HTR-8/SVneo (cell line): ENCODE results near the gene DIP2C.
"Not testable (repeated sequence)": the region's sequence is repeated elsewhere in the genome, so short reads cannot be mapped to it uniquely, and the experiment has no call there.

Experiments used
- DNase-seq: peaks from one replicate; pipeline ENCODE4 v3.0.0; 2011; ENCODE audit warnings: low spot score, mixed read lengths; ENCODE audit not compliant: insufficient read length
- FAIRE-seq: peaks from 2 replicates; lab custom pipeline; 2011; peaks lifted over from hg19 to GRCh38; lab: Jason Lieb, UNC

DIP2C gene

DNA sequence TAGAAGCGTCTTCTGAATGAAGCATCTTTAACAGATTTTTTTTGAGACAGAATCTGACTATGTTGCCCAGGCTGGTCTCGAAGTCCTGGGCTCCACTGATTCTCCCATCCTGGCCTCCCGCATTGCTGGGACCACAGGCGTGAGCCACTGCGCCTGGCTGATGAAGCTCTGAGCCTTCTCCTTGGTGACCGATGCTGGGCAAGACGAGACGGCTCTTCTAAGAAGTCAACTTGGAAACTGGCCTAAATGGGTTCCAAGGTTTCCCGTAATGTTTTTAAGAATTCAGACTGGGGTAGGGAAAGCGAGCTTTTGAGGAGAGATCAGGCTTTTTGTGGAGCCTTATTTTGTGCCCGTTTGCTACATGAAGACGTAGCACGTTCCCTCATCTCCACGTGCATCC, 329.7 kb downstream of the DIP2C start:
- FAIRE-seq (no peak), DNase-seq (no peak)

DNA sequence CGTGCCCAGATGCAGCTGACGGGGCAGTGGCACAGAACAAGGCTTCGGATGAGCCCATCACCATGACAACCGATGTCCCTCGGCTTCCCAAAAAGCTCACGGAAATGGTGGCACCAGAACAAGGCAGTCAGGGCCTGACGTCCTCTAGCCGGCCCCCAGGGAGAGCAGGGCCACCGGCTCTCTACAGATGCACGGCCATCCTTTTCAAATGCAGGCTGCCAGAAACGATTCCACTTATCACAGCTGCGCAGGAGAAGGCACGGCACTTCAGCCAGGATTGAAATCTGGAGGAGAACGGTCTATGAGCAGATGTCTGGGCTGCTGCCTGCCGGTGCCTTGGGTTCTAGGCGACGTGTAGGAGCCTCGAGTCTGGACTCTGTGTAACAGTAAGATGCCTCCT, 330.4 kb downstream of the DIP2C start:
- no peak for FAIRE-seq
- no peak for DNase-seq

DNA sequence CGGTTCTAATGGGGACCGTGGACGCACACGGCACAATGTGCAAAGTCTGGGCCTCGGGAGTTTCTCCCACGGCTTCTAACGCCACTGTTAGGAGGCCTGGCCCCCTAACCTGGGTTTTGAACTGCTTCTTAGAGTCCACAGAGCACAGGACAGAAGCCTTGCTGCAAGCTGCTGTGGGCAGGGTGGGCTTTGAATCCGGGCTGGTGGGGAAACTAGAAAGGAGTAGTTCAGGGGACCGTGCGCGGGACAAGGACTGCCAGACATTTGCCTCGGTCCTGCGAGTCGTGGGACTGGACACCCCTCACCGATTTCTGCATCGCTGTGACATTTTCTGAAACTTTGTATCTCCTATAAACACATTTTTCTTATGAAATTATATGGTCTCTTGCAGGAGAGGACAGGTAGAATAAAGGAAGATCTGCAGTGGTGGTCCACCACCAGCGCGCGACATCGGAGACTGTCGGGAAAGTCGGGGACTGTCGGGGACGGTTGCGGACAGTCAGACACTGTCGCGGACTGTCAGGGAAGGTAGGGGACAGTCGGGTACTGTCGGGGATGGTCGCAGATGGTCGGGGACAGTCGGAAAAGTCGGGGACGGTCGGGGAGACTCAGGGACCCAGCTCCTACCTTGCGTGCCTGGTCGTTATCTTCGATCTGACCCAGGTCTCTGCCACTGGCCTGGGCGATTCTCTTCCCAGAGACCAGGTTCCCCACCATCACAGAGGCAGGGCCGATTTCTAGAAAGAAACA, 332.1 kb downstream of the DIP2C start:
- DNase-seq (no peak), FAIRE-seq (no peak)

DNA sequence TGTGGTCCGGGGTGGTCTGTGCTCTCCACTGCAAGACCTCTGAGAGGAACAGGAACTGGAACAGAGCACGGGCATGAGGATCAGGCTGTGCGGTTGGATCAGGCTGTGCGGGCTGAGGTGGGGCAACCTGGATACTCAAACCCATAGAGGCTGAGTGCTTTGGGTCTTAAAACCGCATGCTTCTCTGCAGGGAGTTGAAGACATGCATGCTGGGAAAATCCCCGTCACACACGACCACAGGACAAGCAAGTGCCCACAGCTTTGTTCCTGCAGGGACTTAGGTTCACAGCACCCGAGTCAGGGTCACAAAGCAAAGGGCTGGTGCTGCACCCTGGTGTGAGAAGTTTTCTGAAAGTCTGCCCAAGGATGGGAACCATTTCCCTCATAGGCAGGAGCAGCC, 333.0 kb downstream of the DIP2C start:
- FAIRE-seq (no peak), DNase-seq (no peak)

DNA sequence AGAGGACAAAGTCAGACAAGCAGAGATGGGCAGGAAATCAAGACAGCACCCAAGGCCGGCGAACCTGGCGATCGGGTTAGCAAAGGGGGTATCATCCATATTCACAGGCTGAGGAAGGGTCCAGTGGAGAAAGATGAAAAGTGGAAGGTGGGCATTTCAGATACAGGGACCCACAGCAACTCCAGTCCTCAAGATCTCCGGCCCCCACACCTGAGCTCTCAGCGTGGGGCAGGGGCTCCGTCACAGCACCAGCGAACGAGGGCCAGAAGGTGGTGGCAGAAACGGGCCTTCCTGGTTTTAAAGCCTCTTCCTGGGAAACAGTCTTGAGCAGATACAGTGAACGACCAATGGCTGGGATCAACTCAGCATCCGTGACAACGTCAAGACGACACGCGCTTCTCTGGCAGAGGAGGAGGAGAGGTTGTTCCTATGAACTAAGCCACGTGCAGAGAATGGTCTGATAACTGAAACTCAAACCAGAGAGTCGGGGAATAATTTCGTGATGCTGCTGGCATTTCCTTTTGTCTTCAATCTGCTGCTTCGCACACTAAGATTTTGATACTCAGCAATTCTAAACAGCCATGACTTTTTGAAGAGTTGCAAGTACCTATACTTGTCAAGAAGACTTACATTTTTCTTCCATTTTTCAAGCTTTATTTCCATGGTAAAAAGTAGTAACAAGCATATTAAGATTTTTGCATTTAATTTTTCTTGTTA, 334.4 kb downstream of the DIP2C start:
- DNase-seq (no peak), FAIRE-seq (no peak)

DNA sequence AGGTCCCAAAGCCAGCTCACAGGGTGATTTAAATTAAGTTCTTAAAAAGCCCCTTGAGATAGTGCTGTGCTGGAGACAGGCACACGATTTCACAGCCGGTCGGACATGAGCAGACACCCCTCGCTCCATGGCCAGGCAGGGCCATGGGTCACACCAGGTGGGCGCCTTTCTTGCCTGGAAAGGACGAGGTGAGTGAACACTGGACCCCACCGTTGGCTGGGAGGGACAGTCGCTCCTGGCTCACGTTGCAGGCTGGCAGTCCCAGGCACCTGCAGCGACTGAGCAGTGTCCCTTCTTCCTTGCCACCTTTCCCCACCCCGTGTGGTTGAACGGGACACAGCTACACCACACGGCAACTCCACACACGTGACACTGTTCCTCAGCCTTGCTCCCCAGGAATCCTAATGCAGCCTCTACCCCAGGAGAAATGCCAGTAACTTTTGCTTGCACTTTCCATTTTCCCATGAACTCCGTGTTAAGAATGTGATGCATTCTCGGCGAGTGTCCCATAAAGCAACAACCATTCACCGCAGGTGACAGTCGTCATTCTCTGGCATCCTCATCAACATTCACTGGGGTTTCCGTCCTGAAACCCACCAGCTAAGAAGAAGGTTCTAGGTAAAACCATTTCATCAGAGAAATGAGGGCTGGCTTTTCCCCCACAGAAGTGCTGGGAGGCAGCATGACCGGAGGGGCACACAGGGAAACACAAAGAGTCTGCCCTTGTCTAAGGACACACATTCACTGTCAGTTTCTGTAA, 336.8 kb downstream of the DIP2C start:
- DNase-seq = no peak
- FAIRE-seq = no peak

DNA sequence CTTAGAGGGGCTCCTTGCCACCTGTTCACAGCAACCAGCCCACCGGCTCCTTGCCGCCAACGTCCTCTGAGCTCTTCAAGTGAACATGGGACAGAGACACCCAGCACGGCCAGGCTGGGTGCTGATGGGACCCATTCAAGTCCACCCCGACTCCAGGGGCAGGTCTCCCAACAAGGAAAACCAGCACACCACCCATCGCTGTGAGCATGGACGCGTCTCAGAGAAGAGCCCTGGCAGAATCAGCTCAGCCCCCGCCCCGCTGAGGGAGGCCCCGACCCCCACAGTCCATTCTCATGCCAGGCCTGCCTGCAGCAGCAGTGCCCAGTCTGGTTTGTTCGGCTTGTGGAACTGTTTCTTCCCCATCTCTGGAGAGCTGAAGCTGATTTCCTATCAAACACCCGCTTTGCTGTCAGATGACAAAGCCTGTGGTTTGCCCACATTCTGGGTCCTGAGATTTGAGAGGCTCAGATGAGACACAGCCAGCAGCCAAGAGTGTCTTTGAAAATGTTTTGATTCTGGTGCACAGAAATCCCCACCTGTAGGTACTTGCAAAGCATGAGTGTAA, 337.6 kb downstream of the DIP2C start:
- FAIRE-seq (no peak), DNase-seq (no peak)

DNA sequence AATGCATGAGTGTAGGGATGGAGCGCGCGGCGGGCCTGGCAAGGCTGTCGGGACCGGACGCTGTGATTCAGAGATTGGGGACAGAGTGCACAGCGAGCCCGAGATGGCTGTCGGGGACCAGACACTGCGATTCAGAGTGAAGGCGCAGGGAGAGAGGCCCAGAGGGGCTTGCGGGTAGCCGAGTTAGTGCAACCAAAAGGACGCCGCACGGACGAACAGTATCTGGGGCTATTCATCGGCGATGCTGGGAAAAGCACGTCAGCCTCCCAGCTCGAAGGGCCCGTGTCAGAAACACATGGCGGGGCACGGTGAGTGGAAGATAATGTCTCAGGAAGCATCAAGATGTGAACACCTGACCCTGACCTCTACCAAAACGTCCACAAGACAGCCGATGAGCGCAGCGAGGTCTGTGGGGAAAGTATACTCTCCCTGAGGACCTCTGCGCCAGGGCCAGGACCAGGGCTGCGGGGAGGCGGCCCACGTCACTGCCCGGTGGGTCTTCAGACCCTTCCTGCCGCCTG, 338.4 kb downstream of the DIP2C start:
- no peak for DNase-seq
- FAIRE-seq = no peak

DNA sequence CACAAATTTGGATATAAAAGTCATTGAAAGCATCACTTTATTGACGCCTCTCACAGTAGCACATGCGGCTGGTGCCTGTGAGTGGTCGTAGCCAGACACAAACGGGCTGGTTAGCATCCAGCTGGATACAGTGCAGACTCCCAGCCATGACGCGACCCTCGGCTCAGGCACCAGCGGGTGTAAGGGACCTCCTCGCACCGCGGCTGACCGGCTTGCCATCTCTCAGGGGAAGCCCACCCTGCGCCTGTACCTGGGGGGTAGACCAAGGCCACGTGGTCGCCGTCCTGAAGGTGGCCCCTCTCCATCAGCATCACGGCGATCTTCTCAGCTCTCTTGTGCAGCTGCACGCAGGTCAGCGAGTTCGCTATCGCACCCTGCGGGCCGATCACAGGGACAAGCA, 340.4 kb downstream of the DIP2C start:
- DNase-seq (no peak), FAIRE-seq (no peak)

DNA sequence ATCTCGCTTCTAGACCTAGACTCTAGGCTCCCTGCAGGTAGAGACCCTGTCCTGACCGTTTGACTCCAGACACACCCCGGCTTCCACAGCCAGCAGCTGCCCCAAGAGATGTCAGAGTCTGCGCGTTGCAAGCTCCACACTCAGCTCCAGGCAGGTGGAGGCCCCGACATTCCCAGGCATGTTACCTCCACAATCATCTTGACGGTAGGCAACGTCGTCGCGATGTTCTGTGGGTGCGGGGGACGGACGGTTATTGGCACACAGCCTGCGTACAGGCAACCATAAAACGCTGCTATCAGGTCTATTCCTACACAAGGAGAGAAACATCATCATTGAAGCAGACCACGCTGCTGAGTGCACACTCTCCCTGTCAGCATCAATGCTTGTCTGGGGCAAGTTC, 341.0 kb downstream of the DIP2C start:
- FAIRE-seq = no peak
- no peak for DNase-seq

DNA sequence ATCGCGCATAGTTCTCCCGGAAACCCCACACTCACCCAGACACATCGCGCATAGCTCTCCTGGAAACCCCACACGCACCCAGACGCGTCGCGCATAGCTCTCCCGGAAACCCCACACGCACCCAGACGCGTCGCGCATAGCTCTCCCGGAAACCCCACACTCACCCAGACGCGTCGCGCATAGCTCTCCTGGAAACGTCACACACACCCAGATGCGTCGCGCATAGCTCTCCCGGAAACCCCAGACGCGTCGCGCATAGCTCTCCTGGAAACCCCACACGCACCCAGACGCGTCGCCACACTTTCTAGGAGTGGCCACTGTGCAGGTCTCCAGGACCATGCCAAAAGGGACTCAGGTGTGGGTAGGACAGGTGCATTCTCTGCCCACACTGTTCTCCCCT, 341.7 kb downstream of the DIP2C start:
- not testable (repeated sequence) for DNase-seq, FAIRE-seq

DNA sequence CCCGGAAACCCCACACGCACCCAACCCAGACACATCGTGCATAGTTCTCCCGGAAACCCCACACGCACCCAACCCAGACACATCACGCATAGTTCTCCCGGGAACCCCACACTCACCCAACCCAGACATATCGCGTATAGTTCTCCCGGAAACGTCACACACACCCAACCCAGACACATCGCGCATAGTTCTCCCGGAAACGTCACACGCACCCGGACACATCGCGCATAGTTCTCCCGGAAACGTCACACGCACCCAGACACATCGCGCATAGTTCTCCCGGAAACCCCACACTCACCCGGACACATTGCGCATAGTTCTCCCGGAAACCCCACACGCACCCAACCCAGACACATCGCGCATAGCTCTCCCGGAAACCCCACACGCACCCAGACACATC, 342.3 kb downstream of the DIP2C start:
- FAIRE-seq = peak; percentile 95

DNA sequence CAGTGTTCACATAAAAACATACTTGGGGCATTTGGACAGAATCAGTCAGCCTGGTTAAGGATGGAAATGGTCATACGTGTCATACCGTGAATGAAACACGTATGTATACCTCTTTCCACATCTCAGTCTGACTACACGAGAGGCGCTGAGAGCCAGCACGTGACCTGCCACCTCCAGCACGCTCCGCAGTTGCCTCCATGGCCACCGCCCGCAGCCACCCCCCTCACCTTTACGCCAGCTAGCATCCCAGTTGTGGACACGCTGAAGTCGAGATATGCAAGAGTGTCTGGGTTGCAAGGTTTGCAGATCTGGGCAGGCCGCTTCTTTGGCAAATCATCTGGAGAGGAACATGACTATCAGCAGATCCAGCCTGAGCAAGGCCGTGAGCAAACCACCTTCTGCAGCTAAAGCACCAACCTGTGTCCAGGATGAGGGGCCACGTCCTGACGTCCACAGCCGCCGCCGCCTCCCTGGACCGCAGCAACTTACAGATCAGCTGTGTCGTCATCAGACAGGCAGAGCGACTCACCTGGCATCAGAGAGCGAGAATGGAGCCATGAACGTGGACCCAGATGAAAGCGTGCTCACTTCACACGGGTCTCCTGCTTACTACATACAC, 344.8 kb downstream of the DIP2C start:
- no peak for FAIRE-seq
- no peak for DNase-seq

More for the DNA sequence above, 342.3 kb downstream of the DIP2C start:
- not testable (repeated sequence) for DNase-seq

DNA sequence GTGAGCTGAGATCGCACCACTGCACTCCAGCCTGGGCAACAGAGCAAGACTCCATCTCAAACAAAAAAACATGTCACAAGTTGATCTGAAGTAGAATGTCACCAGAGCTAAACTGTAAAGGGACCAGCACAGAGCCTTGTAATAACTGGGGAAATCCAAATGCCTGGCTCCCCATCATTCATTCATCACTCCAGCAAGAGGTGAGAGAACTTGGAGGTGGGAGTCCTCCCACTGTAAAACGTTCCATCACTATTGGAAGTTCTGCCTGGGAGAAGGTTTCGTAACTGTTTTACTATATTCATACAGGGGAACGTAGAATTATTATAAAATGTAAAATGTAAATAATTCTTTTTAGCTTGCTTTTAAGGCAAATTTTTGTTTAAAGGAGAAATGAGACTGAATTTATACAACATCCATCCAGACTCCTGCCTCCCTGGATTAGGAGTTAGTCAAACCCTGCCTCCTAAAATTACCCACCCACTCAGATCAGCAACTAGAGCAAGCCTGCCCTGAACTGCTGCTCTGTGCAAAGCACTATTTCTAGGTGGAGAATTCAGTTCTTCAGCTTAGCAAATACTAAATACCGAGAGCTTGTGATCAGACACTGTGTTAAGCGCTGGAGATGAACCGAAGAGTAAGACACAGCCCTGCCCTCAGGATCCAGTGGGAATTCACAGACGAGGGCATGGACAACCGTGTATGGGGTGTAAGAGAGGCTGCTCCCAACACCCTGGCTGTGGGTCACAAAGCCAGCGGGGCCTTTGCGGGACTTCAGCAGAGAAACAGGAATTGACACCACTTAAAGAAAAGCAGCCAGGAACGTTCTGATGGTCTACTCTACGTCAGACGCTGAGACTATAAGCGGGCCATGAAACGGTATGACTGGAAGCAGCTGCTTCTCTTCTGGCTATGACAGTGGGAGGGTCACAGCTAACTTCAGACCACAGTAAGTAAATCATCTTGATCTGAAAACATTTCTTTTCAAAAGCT, 345.9 kb downstream of the DIP2C start:
- no peak for FAIRE-seq

DNA sequence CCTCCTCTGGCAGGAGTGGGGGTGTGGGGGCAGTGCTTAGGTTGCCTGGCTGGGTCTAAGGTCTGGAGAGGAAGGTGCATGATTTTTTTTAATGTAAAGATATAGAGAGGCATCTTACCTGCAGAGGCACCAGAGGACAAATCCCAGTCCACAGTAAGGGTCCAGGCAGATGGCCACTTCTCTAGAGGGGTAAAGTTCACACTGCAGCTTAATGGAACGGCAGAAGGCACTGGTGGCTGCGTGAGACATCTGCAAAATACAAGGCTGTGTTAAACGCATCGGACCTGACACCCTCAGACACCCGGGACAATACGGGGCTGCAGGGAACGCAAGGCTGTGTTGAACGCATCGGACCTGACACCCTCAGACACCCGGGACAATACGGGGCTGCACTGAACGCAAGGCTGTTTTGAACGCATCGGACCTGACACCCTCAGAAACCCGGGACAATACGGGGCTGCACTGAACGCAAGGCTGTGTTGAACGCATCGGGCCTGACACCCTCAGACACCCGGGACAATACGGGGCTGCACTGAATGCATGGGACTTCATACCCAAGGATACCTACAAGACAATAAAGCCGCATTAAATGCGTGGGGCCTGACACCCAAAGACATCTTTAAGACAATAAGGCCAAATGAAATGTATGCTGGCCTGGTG, 348.3 kb downstream of the DIP2C start:
- DNase-seq (no peak), FAIRE-seq (no peak)

More for the DNA sequence above, 345.9 kb downstream of the DIP2C start:
- DNase-seq = no peak

DNA sequence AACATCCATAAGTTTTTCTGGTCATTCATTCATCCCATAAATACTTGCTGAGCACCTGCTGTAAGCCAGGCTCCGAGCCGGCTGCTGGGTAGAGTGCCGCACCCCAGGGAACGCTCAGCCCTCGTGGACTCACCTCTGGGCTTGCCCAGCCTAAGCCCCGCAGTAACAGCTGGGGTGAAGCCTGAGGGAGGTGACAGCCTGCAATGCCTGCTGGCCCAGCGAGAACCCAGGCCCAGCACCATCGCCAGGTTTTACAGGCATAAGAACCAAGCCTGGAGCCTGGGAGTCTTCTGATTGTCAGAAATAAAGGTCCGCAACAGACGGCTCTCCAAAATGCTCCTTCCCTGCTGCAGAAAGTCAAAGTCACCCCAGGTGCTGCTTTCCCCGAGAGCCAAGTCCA, 348.8 kb downstream of the DIP2C start:
- no peak for FAIRE-seq

DNA sequence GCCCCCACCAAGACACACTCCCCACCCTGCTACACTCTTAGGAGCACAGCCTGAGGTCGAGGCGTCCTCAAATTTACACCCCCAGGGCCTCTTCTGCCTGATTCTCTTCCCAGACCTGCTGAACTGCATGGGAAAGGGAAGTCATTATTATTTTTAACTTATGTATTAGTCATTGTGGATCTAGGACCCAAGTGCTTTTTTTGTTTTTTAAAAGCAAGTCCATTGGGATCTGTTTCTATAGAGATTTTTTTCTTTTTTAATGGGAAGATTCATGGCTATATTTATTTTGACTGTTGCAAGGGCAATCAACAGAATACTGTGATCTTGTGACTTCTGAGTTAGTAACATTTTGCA, 350.5 kb downstream of the DIP2C start:
- no peak for FAIRE-seq
- DNase-seq = no peak

More for the DNA sequence above, 348.8 kb downstream of the DIP2C start:
- DNase-seq = no peak
